Heart right ventricle (tissue), 16 donors: ENCODE measurements around the gene SETD2. TPM values are rescaled to one million over a fixed set of nuclear protein-coding genes. Genes with fewer than 3 reads are reported as not detected.

Experiments used
- ATAC-seq, 8 donors: fragments of 200-7000 bp; cut with Tn5 transposase; one replicate each; pipeline ENCODE4 v1.9.1; 2020; ENCODE audit warnings: mild to moderate bottlenecking in 8 of 8, moderate library complexity in 8 of 8, moderate number of reproducible peaks in 1 of 8
- DNase-seq, 2 donors: peaks; one replicate each; pipeline ENCODE4 v3.0.0-alpha.2; 2020
- H3K27ac ChIP-seq, 10 donors: fragments of 200-600 bp; sonication (generic) in 2 of 10; one replicate each; pipeline versions ENCODE4 v1.5.0 to v1.8.0; 2020 to 2022; ENCODE audit warnings: mild to moderate bottlenecking in 3 of 10
- H3K27me3 ChIP-seq, 7 donors: fragments of 200-600 bp; one replicate each; pipeline ENCODE4 v1.8.0; 2021 to 2022; ENCODE audit warnings: mild to moderate bottlenecking in 2 of 7
- H3K36me3 ChIP-seq, 9 donors: fragments of 200-600 bp; sonication (generic) in 1 of 9; one replicate each; pipeline versions ENCODE4 v1.5.0 to v1.8.0; 2020 to 2022; ENCODE audit warnings: mild to moderate bottlenecking in 2 of 9
- H3K4me1 ChIP-seq, 9 donors: fragments of 200-600 bp; sonication (generic) in 1 of 9; one replicate each; pipeline versions ENCODE4 v1.5.0 to v1.8.0; 2020 to 2022; ENCODE audit warnings: mild to moderate bottlenecking in 4 of 9
- H3K4me3 ChIP-seq, 10 donors: fragments of 200-600 bp; sonication (generic) in 2 of 10; one replicate each; pipeline versions ENCODE4 v1.5.0 to v1.8.0; 2020 to 2022; ENCODE audit warnings: mild to moderate bottlenecking in 7 of 10, moderate library complexity in 2 of 10
- H3K9me3 ChIP-seq, 11 donors: fragments of 200-600 bp in 10 of 11; sonication (generic) in 2 of 11; one replicate each; pipeline versions ENCODE4 v1.5.0 to v1.8.0; 2013 to 2022; ENCODE audit warnings: mild to moderate bottlenecking in 2 of 11, control low read depth in 1 of 11, moderate library complexity in 1 of 11
- CTCF ChIP-seq, 9 donors: fragments of 200-600 bp; sonication (generic) in 2 of 9; IDR thresholded peaks; one replicate each; pipeline versions ENCODE4 v1.5.0 to v1.8.0; 2021 to 2022; ENCODE audit warnings: antibody characterized with exemption in 9 of 9, mild to moderate bottlenecking in 5 of 9, moderate library complexity in 1 of 9
- WGBS, 2 donors: extraction: QIAGEN DNeasy Blood & Tissue Kit; methylation state at CpG; one replicate each; pipeline ENCODE4 v1.1.7; 2013; ENCODE audit warnings: inconsistent platforms in 1 of 2; 5-methylcytosine and 5-hydroxymethylcytosine counted together
- intact Hi-C, 10 donors: fragments of 100-400 bp; cut with DNase I; formaldehyde crosslinking; loops; one replicate each; pipeline versions ENCODE4 v1.11.1 to v1.14.2; 2022
- polyA plus RNA-seq, 2 donors: library from polyadenylated mRNA; stranded (reverse); fragments of 200-250 nt; gene quantifications; one replicate each; pipeline ENCODE4 v1.2.3, GENCODE V29; 2013
- total RNA-seq, 10 donors: library from RNA; stranded (reverse); fragmentation: NEBNext Ultra II Directional in 3 of 10; extraction: Animal tissue kit (Norgen Biotek cat#: 25700) in 3 of 10; gene quantifications; one replicate each; pipeline versions ENCODE4 v1.2.1 to v1.2.4, GENCODE V29; 2021 to 2023
- donor health status: Arrhythmogenic right ventricular cardiomyopathy.
- donor health status: ischemic (EF 13 %, LVEDD 7.1; RV severe dilation, severe dysfunction).
- donor health status: healthy with polysubstance abuse.
- donor health status: DM: no; HTN: yes; CAD: no.
- donor health status: DM: no; HTN: no; CAD: no.
- donor health status: ischemic (EF 25% LVEDD 6.9; RV normal size, moderate dysfunction).
- donor health status: ischemic (EF 25% LVEDD 5.7; RV mildly dilated, moderate dysfunction).
- donor health status: healthy.
- donor health status: DM: yes; HTN: yes; CAD: no.
- donor health status: Ischemic cardiomyopathy.
- donor health status: ischemic (EF 35%, LVEDD 5.7; RV mildly dilated, moderate dysfunction).
- donor health status: nonischemic (EF 11% LVEDD 7.7; RV severe dilation, severe dysfunction).
- donor health status: DM: yes; HTN: yes; CAD: no.
- donor health status: PGD.
- donor health status: ischemic (EF 29% LVEDD 5.4; RV normal size, mild dysfunction).
- donor health status: nonischemic (EF 23%, LVEDD 6.1; RV moderate dilation, normal function).

SETD2 gene
- total and polyA plus RNA-seq, 12 donors, result 8.6 to 34.4 (median 30.0) TPM

- DNase-seq (no peak), ATAC-seq (no peak)
- intact Hi-C loops, result loop anchor here in 2 of 10 donors (10.0 kb wide), 2 partner anchors 137 to 317 kb away; no protein-coding TSS in a partner anchor
- Histone ChIP-seq H3K4me1 (peaks cover 0 to 24% (median 14%) of the 10 kb centered on the region in 9 donors), H3K27me3 (no peaks in the 10 kb centered on the region), H3K9me3 (no peaks in the 10 kb centered on the region), H3K27ac (peak overlapping the region in 1 of 10 donors; percentile 33), H3K4me3 (no peak overlapping the region), H3K36me3 (peaks cover 0 to 79% (median 32%) of the 10 kb centered on the region in 9 donors)
- TF ChIP-seq CTCF (IDR thresholded peaks at IDR 0.05), result no peak
Observed at GRCh38 chr3:47018269-47018611, 145.7 kb downstream of the SETD2 start.

DNA sequence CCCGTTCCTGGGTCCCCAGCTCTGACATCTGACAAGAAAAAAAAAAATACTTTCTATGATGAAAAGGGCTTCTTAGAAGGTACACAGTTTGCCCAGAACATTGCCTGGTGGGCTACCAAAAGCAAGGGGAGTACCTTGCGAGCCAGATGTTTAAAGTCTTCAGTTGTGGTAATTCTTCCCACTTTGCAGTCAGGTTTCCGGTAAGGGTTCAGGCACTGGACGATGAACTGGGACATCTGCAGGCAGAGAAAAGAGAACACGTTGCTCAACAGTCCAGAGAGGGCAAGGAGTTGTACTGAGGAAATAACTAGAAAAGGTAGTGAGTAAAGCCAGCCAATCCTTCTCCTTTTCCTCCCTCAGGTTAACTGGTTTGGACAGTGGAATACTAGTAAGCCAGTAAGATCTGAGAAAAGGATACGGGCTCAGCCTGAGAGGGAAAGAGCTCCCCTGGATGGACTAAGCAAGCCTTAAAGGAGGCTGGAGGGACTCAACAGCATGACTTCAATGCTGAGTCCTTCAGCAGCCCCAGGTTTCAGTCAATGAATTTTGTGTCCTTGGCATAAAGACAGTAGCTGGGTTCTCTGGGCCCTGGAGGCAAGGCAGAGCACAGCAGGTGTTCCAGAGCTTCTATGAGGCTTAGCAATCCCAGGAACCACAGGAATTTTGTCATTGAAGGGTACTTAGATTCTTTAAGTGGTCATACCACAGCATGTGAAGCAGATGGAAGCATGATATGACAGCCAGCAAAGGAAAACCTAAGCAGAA, 146.2 kb downstream of the SETD2 start:
- H3K4me1 ChIP-seq, result peaks cover 0 to 23% (median 10%) of the 10 kb centered on the region in 9 donors
- DNase-seq, result no peak
- WGBS, 2 donors, result 85 to 86% methylated on average over 6 of the region's 6 CpGs

DNA sequence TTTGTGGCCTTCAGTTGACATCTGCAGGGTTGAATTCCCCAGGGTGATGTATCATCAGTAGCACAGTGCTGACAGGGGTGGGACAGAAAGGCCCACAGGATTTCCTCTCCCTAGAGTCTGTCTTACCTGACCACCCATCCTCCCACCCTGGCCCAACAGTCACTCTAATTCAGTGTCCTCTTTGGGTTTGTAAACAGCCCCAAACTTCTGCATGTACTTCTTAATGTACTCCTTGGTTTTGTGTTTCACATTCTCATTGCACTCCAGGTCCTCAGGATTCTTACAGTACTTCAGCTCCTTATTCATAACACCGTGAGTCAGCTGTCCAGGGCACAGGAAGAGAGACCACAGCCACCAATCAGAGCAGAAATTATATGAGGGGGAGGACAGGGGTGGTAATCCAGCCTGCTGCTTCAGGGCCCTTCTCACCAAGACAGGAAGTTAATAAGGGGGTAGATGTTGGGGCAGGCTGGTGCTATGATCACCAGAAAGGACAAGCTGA, 146.9 kb downstream of the SETD2 start:
- Histone ChIP-seq H3K27me3 (no peaks in the 10 kb centered on the region), H3K27ac (peak overlapping the region in 1 of 10 donors; percentile 33), H3K4me3 (no peak overlapping the region), H3K36me3 (peaks cover 0 to 78% (median 32%) of the 10 kb centered on the region in 9 donors), H3K4me1 (peaks cover 0 to 18% (median 5%) of the 10 kb centered on the region in 9 donors), H3K9me3 (no peaks in the 10 kb centered on the region)
- no peak for TF ChIP-seq CTCF (IDR thresholded peaks at IDR 0.05)
- ATAC-seq (no peak), DNase-seq (no peak)
- whole genome bisulfite sequencing, 2 donors, result 45 to 50% methylated on average over 1 of the region's 1 CpG
- intact Hi-C loops, result loop anchor here in 2 of 10 donors (10.0 kb wide), 2 partner anchors 138 to 318 kb away; no protein-coding TSS in a partner anchor

More for the DNA sequence above, 146.2 kb downstream of the SETD2 start:
- no peak for ATAC-seq
- Histone ChIP-seq H3K27ac (peak overlapping the region in 1 of 10 donors; percentile 33), H3K4me3 (no peak overlapping the region), H3K27me3 (no peaks in the 10 kb centered on the region), H3K36me3 (peaks cover 0 to 78% (median 32%) of the 10 kb centered on the region in 9 donors), H3K9me3 (no peaks in the 10 kb centered on the region)
- intact Hi-C loops, result loop anchor here in 2 of 10 donors (10.0 kb wide), 2 partner anchors 137 to 317 kb away; no protein-coding TSS in a partner anchor
- no peak for TF ChIP-seq CTCF (IDR thresholded peaks at IDR 0.05)

- Histone ChIP-seq H3K27ac (peak overlapping the region in 1 of 10 donors; percentile 33), H3K4me3 (no peak overlapping the region), H3K9me3 (no peaks in the 10 kb centered on the region), H3K36me3 (peaks cover 0 to 77% (median 32%) of the 10 kb centered on the region in 9 donors), H3K27me3 (no peaks in the 10 kb centered on the region), H3K4me1 (peaks cover 0 to 18% (median 5%) of the 10 kb centered on the region in 9 donors)
- no peak for TF ChIP-seq CTCF (IDR thresholded peaks at IDR 0.05)
- ATAC-seq (no peak), DNase-seq (no peak)
- intact Hi-C loops, result loop anchor here in 2 of 10 donors (10.0 kb wide), 2 partner anchors 138 to 318 kb away; no protein-coding TSS in a partner anchor
- WGBS, 2 donors, result 92% methylated on average over 4 of the region's 4 CpGs
Observed at GRCh38 chr3:47016086-47016933, 147.6 kb downstream of the SETD2 start.
